Naive B cell (primary cell): ENCODE measurements around the gene TOGARAM1. TPM values are rescaled to one million over a fixed set of nuclear protein-coding genes. Genes with fewer than 3 reads are reported as not detected.

ENCODE experiments used
- ATAC-seq, 2 donors: fragments of 150-1000 bp; cut with Tn5 transposase; 2 replicates each; pipeline ENCODE4 v1.10.0; 2021; ENCODE audit warnings: low read depth in 2 of 2, mild to moderate bottlenecking in 2 of 2, moderate library complexity in 2 of 2
- DNase-seq: peaks from one replicate; pipeline ENCODE4 v3.0.0; 2022
- H3K27ac Mint-ChIP-seq, 6 donors: one replicate each; pipeline ENCODE4 v1.8.0; 2020 to 2022; ENCODE audit warnings: mild to moderate bottlenecking in 6 of 6, mixed read lengths in 6 of 6, moderate library complexity in 5 of 6, inconsistent platforms in 2 of 6
- H3K27me3 Mint-ChIP-seq, 3 donors: one replicate each; pipeline ENCODE4 v1.8.0; 2021 to 2022; ENCODE audit warnings: mixed read lengths in 3 of 3, mild to moderate bottlenecking in 1 of 3
- H3K36me3 Mint-ChIP-seq, 2 donors: one replicate each; pipeline ENCODE4 v1.8.0; 2020 to 2022; ENCODE audit warnings: mixed read lengths in 2 of 2, inconsistent platforms in 1 of 2, mild to moderate bottlenecking in 1 of 2
- H3K4me1 Mint-ChIP-seq, 3 donors: one replicate each; pipeline ENCODE4 v1.8.0; 2020 to 2022; ENCODE audit warnings: mixed read lengths in 3 of 3, inconsistent platforms in 1 of 3, mild to moderate bottlenecking in 1 of 3, moderate library complexity in 1 of 3
- H3K4me3 Mint-ChIP-seq, 8 donors: one replicate each; pipeline ENCODE4 v1.8.0; 2020 to 2022; ENCODE audit warnings: mild to moderate bottlenecking in 8 of 8, mixed read lengths in 8 of 8, moderate library complexity in 8 of 8, inconsistent platforms in 2 of 8
- H3K9me3 Mint-ChIP-seq, 7 donors: one replicate each; pipeline ENCODE4 v1.8.0; 2020 to 2022; ENCODE audit warnings: mixed read lengths in 7 of 7, mild to moderate bottlenecking in 5 of 7, inconsistent platforms in 2 of 7, moderate library complexity in 1 of 7
- polyA plus RNA-seq, 6 donors: library from polyadenylated mRNA; unstranded; fragments of 300-500 nt; fragmentation: Illumina TruSeq; gene quantifications; one replicate each; pipeline ENCODE4 v1.2.3, GENCODE V29; 2021; ENCODE audit warnings: low read depth in 6 of 6

The TOGARAM1 gene
- polyA plus RNA-seq, 6 donors from 2014 or later, result 13.0 to 27.0 (median 15.8) TPM

- H3K4me3 Mint-ChIP-seq, result no peak overlapping the region
- no peak overlapping the region for H3K27ac Mint-ChIP-seq
- H3K9me3 Mint-ChIP-seq, result no peaks in the 10 kb centered on the region
- peaks cover 3 to 25% (median 9%) of the 10 kb centered on the region in 3 donors for H3K4me1 Mint-ChIP-seq
- H3K27me3 Mint-ChIP-seq, result no peaks in the 10 kb centered on the region
- no peak for DNase-seq
- ATAC-seq, result no peak
- H3K36me3 Mint-ChIP-seq, result peaks cover 0 to 20% of the 10 kb centered on the region in 2 donors
These were observed 9.4 kb upstream of the TOGARAM1 start for GRCh38 chr14:44952391-44953110.

- ATAC-seq (no peak), DNase-seq (no peak)
- peaks cover 6 to 28% (median 12%) of the 10 kb centered on the region in 3 donors for H3K4me1 Mint-ChIP-seq
- no peaks in the 10 kb centered on the region for H3K27me3 Mint-ChIP-seq
- peaks cover 0 to 14% of the 10 kb centered on the region in 2 donors for H3K36me3 Mint-ChIP-seq
- no peak overlapping the region for H3K27ac Mint-ChIP-seq
- H3K9me3 Mint-ChIP-seq, result no peaks in the 10 kb centered on the region
- H3K4me3 Mint-ChIP-seq, result no peak overlapping the region
These were observed 7.2 kb upstream of the TOGARAM1 start for GRCh38 chr14:44954750-44955149.

- no peaks in the 10 kb centered on the region for H3K9me3 Mint-ChIP-seq
- DNase-seq (no peak), ATAC-seq (no peak)
- peaks cover 0 to 14% of the 10 kb centered on the region in 2 donors for H3K36me3 Mint-ChIP-seq
- peaks cover 12 to 28% (median 17%) of the 10 kb centered on the region in 3 donors for H3K4me1 Mint-ChIP-seq
- H3K4me3 Mint-ChIP-seq, result no peak overlapping the region
- H3K27ac Mint-ChIP-seq, result no peak overlapping the region
- H3K27me3 Mint-ChIP-seq, result no peaks in the 10 kb centered on the region
These were observed 6.5 kb upstream of the TOGARAM1 start for GRCh38 chr14:44955528-44955927.

GRCh38 chr14:44956866-44957265, 5.1 kb upstream of the TOGARAM1 start:
- H3K36me3 Mint-ChIP-seq, result peaks cover 0 to 14% of the 10 kb centered on the region in 2 donors
- ATAC-seq, result no peak
- no peak overlapping the region for H3K4me3 Mint-ChIP-seq
- no peaks in the 10 kb centered on the region for H3K9me3 Mint-ChIP-seq
- no peak overlapping the region for H3K27ac Mint-ChIP-seq
- DNase-seq, result no peak
- H3K4me1 Mint-ChIP-seq, result peaks cover 12 to 22% (median 18%) of the 10 kb centered on the region in 3 donors
- no peaks in the 10 kb centered on the region for H3K27me3 Mint-ChIP-seq

- DNase-seq (no peak), ATAC-seq (no peak)
- peak overlapping the region in 1 of 6 donors; percentile 47 for H3K27ac Mint-ChIP-seq
- peaks cover 0 to 9% (median 5%) of the 10 kb centered on the region in 7 donors for H3K9me3 Mint-ChIP-seq
- no peaks in the 10 kb centered on the region for H3K27me3 Mint-ChIP-seq
- H3K36me3 Mint-ChIP-seq, result peaks cover 8 to 9% of the 10 kb centered on the region in 2 donors
- peaks cover 31 to 37% (median 31%) of the 10 kb centered on the region in 3 donors for H3K4me1 Mint-ChIP-seq
- peak overlapping the region in 1 of 8 donors; percentile 59 for H3K4me3 Mint-ChIP-seq
These were observed 2.5 kb upstream of the TOGARAM1 start for GRCh38 chr14:44959538-44959937.

- no peak for DNase-seq
- Mint-ChIP-seq H3K27ac (peak overlapping the region in 1 of 6 donors; percentile 7), H3K4me3 (peak overlapping the region in 2 of 8 donors; percentile 51 to 59), H3K4me1 (peaks cover 32 to 43% (median 33%) of the 10 kb centered on the region in 3 donors), H3K36me3 (peaks cover 10 to 13% of the 10 kb centered on the region in 2 donors), H3K27me3 (no peaks in the 10 kb centered on the region), H3K9me3 (peaks cover 0 to 15% (median 8%) of the 10 kb centered on the region in 7 donors)
- no peak for ATAC-seq
These were observed 1.8 kb upstream of the TOGARAM1 start for GRCh38 chr14:44960146-44960545.

GRCh38 chr14:44960646-44961045, 1.3 kb upstream of the TOGARAM1 start:
- peaks cover 10 to 13% of the 10 kb centered on the region in 2 donors for H3K36me3 Mint-ChIP-seq
- peaks cover 0 to 16% (median 8%) of the 10 kb centered on the region in 7 donors for H3K9me3 Mint-ChIP-seq
- peaks cover 32 to 44% (median 33%) of the 10 kb centered on the region in 3 donors for H3K4me1 Mint-ChIP-seq
- peak overlapping the region in 1 of 6 donors; percentile 7 for H3K27ac Mint-ChIP-seq
- no peak for DNase-seq
- no peaks in the 10 kb centered on the region for H3K27me3 Mint-ChIP-seq
- peak overlapping the region in 1 of 8 donors; percentile 51 for H3K4me3 Mint-ChIP-seq
- ATAC-seq, result no peak

- peaks cover 0 to 16% (median 8%) of the 10 kb centered on the region in 7 donors for H3K9me3 Mint-ChIP-seq
- peaks cover 32 to 42% (median 33%) of the 10 kb centered on the region in 3 donors for H3K4me1 Mint-ChIP-seq
- peak; percentile 40 to 43 for ATAC-seq
- no peak overlapping the region for H3K27ac Mint-ChIP-seq
- peaks cover 10 to 13% of the 10 kb centered on the region in 2 donors for H3K36me3 Mint-ChIP-seq
- peak; percentile 51 for DNase-seq
- H3K27me3 Mint-ChIP-seq, result no peaks in the 10 kb centered on the region
- no peak overlapping the region for H3K4me3 Mint-ChIP-seq
These were observed 838 bp upstream of the TOGARAM1 start for GRCh38 chr14:44961151-44961553.

- H3K36me3 Mint-ChIP-seq, result peaks cover 10 to 14% of the 10 kb centered on the region in 2 donors
- H3K27me3 Mint-ChIP-seq, result no peaks in the 10 kb centered on the region
- ATAC-seq, result peak; percentile 42 to 45
- no peak for DNase-seq
- H3K4me3 Mint-ChIP-seq, result no peak overlapping the region
- H3K9me3 Mint-ChIP-seq, result peaks cover 0 to 23% (median 8%) of the 10 kb centered on the region in 7 donors
- peaks cover 39 to 48% (median 41%) of the 10 kb centered on the region in 3 donors for H3K4me1 Mint-ChIP-seq
- H3K27ac Mint-ChIP-seq, result no peak overlapping the region
These were observed 499 bp downstream of the TOGARAM1 start for GRCh38 chr14:44962334-44963043.

- Mint-ChIP-seq H3K27me3 (no peaks in the 10 kb centered on the region), H3K4me1 (peaks cover 41 to 51% (median 44%) of the 10 kb centered on the region in 3 donors), H3K36me3 (peaks cover 10 to 18% of the 10 kb centered on the region in 2 donors), H3K27ac (no peak overlapping the region), H3K9me3 (peaks cover 0 to 28% (median 8%) of the 10 kb centered on the region in 7 donors), H3K4me3 (no peak overlapping the region)
- DNase-seq (no peak), ATAC-seq (no peak)
These were observed 1.1 kb downstream of the TOGARAM1 start for GRCh38 chr14:44963044-44963528.

- DNase-seq, result no peak
- H3K27me3 Mint-ChIP-seq, result no peaks in the 10 kb centered on the region
- H3K36me3 Mint-ChIP-seq, result peaks cover 17 to 24% of the 10 kb centered on the region in 2 donors
- ATAC-seq, result no peak
- H3K4me1 Mint-ChIP-seq, result peaks cover 47 to 57% (median 51%) of the 10 kb centered on the region in 3 donors
- peaks cover 2 to 32% (median 10%) of the 10 kb centered on the region in 7 donors for H3K9me3 Mint-ChIP-seq
- H3K4me3 Mint-ChIP-seq, result peak overlapping the region in 1 of 8 donors; percentile 73
- H3K27ac Mint-ChIP-seq, result peak overlapping the region in 2 of 6 donors; percentile 44 to 76
These were observed 1.9 kb downstream of the TOGARAM1 start for GRCh38 chr14:44963775-44964380.

- Mint-ChIP-seq H3K36me3 (peaks cover 46 to 52% of the 10 kb centered on the region in 2 donors), H3K4me1 (peaks cover 59 to 73% (median 68%) of the 10 kb centered on the region in 3 donors), H3K9me3 (peaks cover 13 to 61% (median 30%) of the 10 kb centered on the region in 7 donors), H3K4me3 (peak overlapping the region; percentile 23 to 76 (median 58)), H3K27ac (peak overlapping the region in 1 of 6 donors; percentile 13), H3K27me3 (no peaks in the 10 kb centered on the region)
- no peak for DNase-seq
- no peak for ATAC-seq
These were observed 4.8 kb downstream of the TOGARAM1 start for GRCh38 chr14:44966601-44967336.
